AG10803 (cell line): Measurements from ENCODE around the gene PARD3B.

ENCODE experiments used
- DNase-seq: peaks from one replicate; pipeline ENCODE4 v3.0.0; 2010; ENCODE audit warnings: low read depth
- H3K4me3 ChIP-seq: 2 replicates; pipeline ENCODE4 v1.5.1; 2011; ENCODE audit warnings: mild to moderate bottlenecking, low read length, control low read depth
- CTCF ChIP-seq: conservative IDR thresholded peaks from 2 replicates; pipeline ENCODE4 v1.5.1; 2011; ENCODE audit warnings: mild to moderate bottlenecking, low read length, control low read depth, inconsistent platforms

Gene PARD3B

GRCh38 chr2:205402011-205402410 lies 856.7 kb downstream of the PARD3B start:
- no peak for DNase-seq
- H3K4me3 ChIP-seq: no peak overlapping the region
- TF ChIP-seq CTCF: no peak

GRCh38 chr2:205403244-205403825 lies 858.1 kb downstream of the PARD3B start:
- TF ChIP-seq CTCF: no peak
- peak; percentile 87 for DNase-seq

GRCh38 chr2:205405194-205405593 lies 859.9 kb downstream of the PARD3B start:
- no peak for TF ChIP-seq CTCF
- no peak overlapping the region for H3K4me3 ChIP-seq
- no peak for DNase-seq

More at GRCh38 chr2:205403244-205403825, 858.1 kb downstream of the PARD3B start:
- no peak overlapping the region for H3K4me3 ChIP-seq

- peak; percentile 90 for DNase-seq
- H3K4me3 ChIP-seq: no peak overlapping the region
- no peak for TF ChIP-seq CTCF
These were observed 860.5 kb downstream of the PARD3B start for GRCh38 chr2:205405752-205406151.

- peak; percentile 86 for DNase-seq
- no peak overlapping the region for H3K4me3 ChIP-seq
- TF ChIP-seq CTCF: no peak
These were observed 862.7 kb downstream of the PARD3B start for GRCh38 chr2:205407984-205408383.

DNA sequence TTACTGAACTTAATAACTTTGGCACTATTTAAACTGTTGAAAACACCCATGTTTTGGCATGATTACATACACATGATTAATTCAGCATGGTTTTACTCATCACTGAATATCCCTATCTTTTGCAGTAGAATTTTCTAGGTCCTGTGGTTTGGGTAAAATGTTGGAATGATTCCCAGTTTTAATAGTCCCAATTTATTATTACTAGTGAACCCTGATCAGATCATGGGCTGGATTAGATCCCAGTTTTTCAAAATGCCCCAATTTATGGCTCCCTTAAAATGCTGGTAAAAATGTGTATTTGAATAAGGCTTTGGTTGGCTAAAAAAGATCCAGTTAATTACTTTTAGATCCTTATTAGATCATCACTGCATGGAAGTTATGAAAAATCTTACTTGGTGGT lies 863.4 kb downstream of the PARD3B start:
- peak; percentile 64 for DNase-seq
- TF ChIP-seq CTCF: no peak
- no peak overlapping the region for H3K4me3 ChIP-seq

- DNase-seq: no peak
- no peak for TF ChIP-seq CTCF
- no peak overlapping the region for H3K4me3 ChIP-seq
These were observed 864.1 kb downstream of the PARD3B start for GRCh38 chr2:205409411-205409810.
